Stimulated activated CD4-positive, alpha-beta T cell treated with anti-CD3 and anti-CD28 coated beads, Interleukin-15, amount 100 ng/mL, for 48 hours (primary cell): ENCODE results near the gene MAP7D3.
"Not testable (repeated sequence)": the region's sequence is repeated elsewhere in the genome, so short reads cannot be mapped to it uniquely, and the experiment has no call there.

Experiments
- DNase-seq, 2 donors: peaks; one replicate each; pipeline ENCODE4 v3.0.0-alpha.2; 2020; ENCODE audit warnings: low read depth in 2 of 2

MAP7D3 gene

GRCh38 chrX:136183172-136183571 is 68.0 kb downstream of the MAP7D3 start:
- no peak for DNase-seq

- DNase-seq = no peak
Measured at GRCh38 chrX:136182414-136182813, 68.8 kb downstream of the MAP7D3 start.

GRCh38 chrX:136179133-136179532 is 72.1 kb downstream of the MAP7D3 start:
- no peak for DNase-seq

GRCh38 chrX:136176399-136176825 is 74.8 kb downstream of the MAP7D3 start:
- no peak for DNase-seq

- no peak for DNase-seq
Measured at GRCh38 chrX:136171420-136171819, 79.8 kb downstream of the MAP7D3 start.

- DNase-seq = no peak
Measured at GRCh38 chrX:136170139-136170800, 80.9 kb downstream of the MAP7D3 start.

- DNase-seq = no peak
Measured at GRCh38 chrX:136168929-136169735, 82.1 kb downstream of the MAP7D3 start.

GRCh38 chrX:136167989-136168388 is 83.2 kb downstream of the MAP7D3 start:
- not testable (repeated sequence) for DNase-seq

GRCh38 chrX:136166221-136166855 is 84.9 kb downstream of the MAP7D3 start:
- no peak for DNase-seq

GRCh38 chrX:136165406-136165805 is 85.8 kb downstream of the MAP7D3 start:
- no peak for DNase-seq

- DNase-seq = no peak
Measured at GRCh38 chrX:136163689-136164088, 87.5 kb downstream of the MAP7D3 start.
